ENCODE results near the gene PPIP5K1. TPM values are rescaled to one million over a fixed set of nuclear protein-coding genes. Genes with fewer than 3 reads are reported as not detected.
"Not testable (repeated sequence)": the region's sequence is repeated elsewhere in the genome, so short reads cannot be mapped to it uniquely, and the experiment has no call there.

PPIP5K1 gene
- polyA plus RNA-seq, 4 donors, result 12.8 to 40.0 (median 28.8) TPM

GRCh38 chr15:43547539-43547938 lies 42.5 kb downstream of the PPIP5K1 start:
- DNase-seq (ENCODE audit: low read depth in 4 of 4, low spot score in 2 of 4), result no peak

- no peak for DNase-seq (ENCODE audit: low read depth in 4 of 4, low spot score in 2 of 4)
Measured at GRCh38 chr15:43545426-43545825, 44.6 kb downstream of the PPIP5K1 start.

DNA sequence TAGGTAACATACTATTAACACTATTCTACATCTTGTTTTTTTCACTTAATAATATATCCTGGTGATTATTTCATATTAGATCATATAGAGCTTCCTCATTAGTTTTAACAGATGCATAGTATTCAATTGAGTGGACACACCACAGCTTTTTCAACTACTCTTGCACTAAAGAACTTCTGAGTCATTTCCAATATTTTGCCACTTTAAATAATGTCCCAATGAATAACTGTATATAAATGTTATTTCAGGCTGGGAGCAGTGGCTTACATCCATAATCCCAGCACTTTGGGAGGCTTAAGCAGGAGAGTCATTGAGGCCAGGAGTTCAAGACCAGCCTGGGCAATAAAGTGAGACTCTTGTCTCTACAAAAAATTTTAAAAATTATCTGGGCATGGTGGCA lies 45.7 kb downstream of the PPIP5K1 start:
- DNase-seq (ENCODE audit: low read depth in 4 of 4, low spot score in 2 of 4), result no peak

- no peak for DNase-seq (ENCODE audit: low read depth in 4 of 4, low spot score in 2 of 4)
Measured at GRCh38 chr15:43541785-43542184, 48.2 kb downstream of the PPIP5K1 start.

- no peak for DNase-seq (ENCODE audit: low read depth in 4 of 4, low spot score in 2 of 4)
Measured at GRCh38 chr15:43538091-43538490, 51.9 kb downstream of the PPIP5K1 start.

- no peak for DNase-seq (ENCODE audit: low read depth in 4 of 4, low spot score in 2 of 4)
Measured at GRCh38 chr15:43534897-43535296, 55.1 kb downstream of the PPIP5K1 start.

- not testable (repeated sequence) for DNase-seq (ENCODE audit: low read depth in 4 of 4, low spot score in 2 of 4)
Measured at GRCh38 chr15:43532826-43533225, 57.2 kb downstream of the PPIP5K1 start.

DNA sequence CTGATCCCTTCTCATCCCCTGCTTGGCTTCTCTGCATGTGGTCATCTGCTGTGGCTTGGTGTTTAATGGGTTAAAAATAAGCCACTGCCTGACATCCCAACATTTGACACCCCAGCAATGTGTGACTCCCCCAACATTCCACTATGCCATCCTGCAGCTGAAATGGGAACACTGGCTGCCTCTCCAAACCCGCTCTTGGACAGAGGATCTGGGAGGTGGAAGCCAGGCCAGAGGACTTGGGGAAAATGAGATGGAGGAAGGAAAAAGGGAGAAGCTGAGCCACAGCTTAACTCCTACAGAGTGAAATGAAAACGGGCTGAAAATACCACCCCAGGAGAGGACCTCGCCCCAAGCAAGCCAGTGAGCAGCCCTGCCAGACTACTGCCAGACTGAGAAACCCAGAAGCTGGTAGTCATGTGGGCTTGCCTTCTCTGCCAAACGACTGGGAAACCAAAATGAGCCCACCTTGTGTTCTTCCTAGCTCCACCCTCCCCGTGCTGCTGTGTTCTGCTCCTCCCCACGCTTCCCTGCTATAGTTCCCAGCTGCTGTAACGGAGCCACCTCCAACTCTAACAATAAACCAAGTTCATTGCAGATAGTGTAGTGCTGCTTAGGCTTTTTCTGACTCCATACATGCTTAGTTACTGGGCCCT lies 58.9 kb downstream of the PPIP5K1 start:
- no peak for DNase-seq (ENCODE audit: low read depth in 4 of 4, low spot score in 2 of 4)

- no peak for DNase-seq (ENCODE audit: low read depth in 4 of 4, low spot score in 2 of 4)
Measured at GRCh38 chr15:43529587-43530345, 60.2 kb downstream of the PPIP5K1 start.

- no peak for DNase-seq (ENCODE audit: low read depth in 4 of 4, low spot score in 2 of 4)
Measured at GRCh38 chr15:43529141-43529540, 60.9 kb downstream of the PPIP5K1 start.

DNA sequence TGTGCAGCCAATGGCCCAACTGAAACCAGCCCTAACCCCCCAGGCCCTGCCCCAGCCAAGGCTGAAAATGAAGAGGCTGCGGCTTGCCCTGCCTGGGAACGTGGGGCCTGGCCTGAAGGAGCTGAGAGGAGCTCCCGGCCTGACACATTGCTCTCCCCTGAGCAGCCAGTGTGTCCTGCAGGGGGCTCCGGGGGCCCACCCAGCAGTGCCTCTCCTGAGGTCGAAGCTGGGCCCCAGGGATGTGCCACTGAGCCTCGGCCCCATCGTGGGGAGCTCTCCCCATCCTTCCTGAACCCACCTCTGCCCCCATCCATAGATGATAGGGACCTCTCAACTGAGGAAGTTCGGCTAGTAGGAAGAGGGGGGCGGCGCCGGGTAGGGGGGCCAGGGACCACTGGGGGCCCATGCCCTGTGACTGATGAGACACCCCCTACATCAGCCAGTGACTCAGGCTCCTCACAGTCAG lies 61.4 kb downstream of the PPIP5K1 start:
- no peak for DNase-seq (ENCODE audit: low read depth in 4 of 4, low spot score in 2 of 4)

DNA sequence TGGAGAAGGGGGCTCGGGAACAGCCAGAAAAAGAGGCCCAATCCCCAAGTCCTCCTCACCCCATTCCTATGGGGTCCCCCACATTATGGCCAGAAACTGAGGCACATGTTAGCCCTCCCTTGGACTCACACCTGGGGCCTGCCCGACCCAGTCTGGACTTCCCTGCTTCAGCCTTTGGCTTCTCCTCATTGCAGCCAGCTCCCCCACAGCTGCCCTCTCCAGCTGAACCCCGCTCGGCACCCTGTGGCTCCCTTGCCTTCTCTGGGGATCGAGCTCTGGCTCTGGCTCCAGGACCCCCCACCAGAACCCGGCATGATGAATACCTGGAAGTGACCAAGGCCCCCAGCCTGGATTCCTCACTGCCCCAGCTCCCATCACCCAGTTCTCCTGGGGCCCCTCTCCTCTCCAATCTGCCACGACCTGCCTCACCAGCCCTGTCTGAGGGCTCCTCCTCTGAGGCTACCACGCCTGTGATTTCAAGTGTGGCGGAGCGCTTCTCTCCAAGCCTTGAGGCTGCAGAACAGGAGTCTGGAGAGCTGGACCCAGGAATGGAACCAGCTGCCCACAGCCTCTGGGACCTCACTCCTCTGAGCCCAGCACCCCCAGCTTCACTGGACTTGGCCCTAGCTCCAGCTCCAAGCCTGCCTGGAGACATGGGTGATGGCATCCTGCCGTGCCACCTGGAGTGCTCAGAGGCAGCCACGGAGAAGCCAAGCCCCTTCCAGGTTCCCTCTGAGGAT lies 62.0 kb downstream of the PPIP5K1 start:
- DNase-seq (ENCODE audit: low read depth in 4 of 4, low spot score in 2 of 4), result no peak

DNA sequence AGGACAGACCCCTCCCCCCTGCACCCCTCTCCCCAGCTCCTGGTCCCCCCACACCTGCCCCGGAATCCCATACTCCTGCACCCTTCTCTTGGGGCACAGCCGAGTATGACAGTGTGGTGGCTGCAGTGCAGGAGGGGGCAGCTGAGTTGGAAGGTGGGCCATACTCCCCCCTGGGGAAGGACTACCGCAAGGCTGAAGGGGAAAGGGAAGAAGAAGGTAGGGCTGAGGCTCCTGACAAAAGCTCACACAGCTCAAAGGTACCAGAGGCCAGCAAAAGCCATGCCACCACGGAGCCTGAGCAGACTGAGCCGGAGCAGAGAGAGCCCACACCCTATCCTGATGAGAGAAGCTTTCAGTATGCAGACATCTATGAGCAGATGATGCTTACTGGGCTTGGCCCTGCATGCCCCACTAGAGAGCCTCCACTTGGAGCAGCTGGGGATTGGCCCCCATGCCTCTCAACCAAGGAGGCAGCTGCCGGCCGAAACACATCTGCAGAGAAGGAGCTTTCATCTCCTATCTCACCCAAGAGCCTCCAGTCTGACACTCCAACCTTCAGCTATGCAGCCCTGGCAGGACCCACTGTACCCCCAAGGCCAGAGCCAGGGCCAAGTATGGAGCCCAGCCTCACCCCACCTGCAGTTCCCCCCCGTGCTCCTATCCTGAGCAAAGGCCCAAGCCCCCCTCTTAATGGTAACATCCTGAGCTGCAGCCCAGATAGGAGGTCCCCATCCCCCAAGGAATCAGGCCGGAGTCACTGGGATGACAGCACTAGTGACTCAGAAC lies 62.8 kb downstream of the PPIP5K1 start:
- no peak for DNase-seq (ENCODE audit: low read depth in 4 of 4, low spot score in 2 of 4)

- no peak for DNase-seq (ENCODE audit: low read depth in 4 of 4, low spot score in 2 of 4)
Measured at GRCh38 chr15:43526261-43526930, 63.6 kb downstream of the PPIP5K1 start.

GRCh38 chr15:43525131-43525530 lies 64.9 kb downstream of the PPIP5K1 start:
- DNase-seq (ENCODE audit: low read depth in 4 of 4, low spot score in 2 of 4), result no peak

GRCh38 chr15:43524254-43524845 lies 65.7 kb downstream of the PPIP5K1 start:
- DNase-seq (ENCODE audit: low read depth in 4 of 4, low spot score in 2 of 4), result no peak

DNA sequence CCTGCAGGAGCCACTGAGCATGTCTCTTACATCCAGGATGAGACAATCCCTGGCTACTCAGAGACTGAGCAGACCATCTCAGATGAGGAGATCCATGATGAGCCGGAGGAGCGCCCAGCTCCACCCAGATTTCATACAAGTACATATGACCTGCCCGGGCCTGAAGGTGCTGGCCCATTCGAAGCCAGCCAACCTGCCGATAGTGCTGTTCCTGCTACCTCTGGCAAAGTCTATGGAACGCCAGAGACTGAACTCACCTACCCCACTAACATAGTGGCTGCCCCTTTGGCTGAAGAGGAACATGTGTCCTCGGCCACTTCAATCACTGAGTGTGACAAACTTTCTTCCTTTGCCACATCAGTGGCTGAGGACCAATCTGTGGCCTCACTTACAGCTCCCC lies 66.4 kb downstream of the PPIP5K1 start:
- DNase-seq (ENCODE audit: low read depth in 4 of 4, low spot score in 2 of 4), result no peak

GRCh38 chr15:43522247-43522646 lies 67.8 kb downstream of the PPIP5K1 start:
- no peak for DNase-seq (ENCODE audit: low read depth in 4 of 4, low spot score in 2 of 4)

DNA sequence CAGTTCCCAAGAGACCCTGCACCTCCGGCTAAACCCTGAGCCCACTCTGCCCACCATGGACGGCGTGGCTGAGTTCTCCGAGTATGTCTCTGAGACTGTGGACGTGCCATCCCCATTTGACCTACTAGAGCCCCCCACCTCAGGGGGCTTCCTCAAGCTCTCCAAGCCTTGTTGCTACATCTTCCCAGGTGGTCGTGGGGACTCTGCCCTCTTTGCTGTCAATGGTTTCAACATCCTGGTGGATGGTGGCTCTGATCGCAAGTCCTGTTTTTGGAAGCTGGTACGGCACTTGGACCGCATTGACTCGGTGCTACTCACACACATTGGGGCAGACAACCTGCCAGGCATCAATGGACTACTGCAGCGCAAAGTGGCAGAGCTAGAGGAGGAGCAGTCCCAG lies 68.6 kb downstream of the PPIP5K1 start:
- DNase-seq (ENCODE audit: low read depth in 4 of 4, low spot score in 2 of 4), result no peak

DNA sequence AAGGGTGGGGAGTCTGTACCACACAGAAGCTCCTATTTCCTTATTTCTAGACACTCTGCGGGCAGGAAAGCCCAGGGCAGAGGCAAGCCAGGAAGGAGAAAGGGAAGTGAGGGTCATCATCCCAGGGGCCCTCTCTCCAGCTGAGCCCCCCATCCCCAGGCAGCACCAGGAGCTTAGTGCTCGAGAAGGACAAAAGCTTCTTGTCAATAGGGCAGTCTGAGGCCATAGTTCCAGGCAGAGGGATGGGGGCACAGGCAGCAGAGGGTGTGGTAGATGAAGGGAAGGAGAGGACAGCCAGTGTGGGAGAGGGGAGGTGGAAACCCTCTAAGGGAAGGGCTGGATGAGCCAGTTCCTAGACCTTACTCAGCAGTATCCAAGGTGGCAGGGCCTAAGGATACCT lies 69.9 kb downstream of the PPIP5K1 start:
- no peak for DNase-seq (ENCODE audit: low read depth in 4 of 4, low spot score in 2 of 4)

Measured in left renal cortex interstitium (tissue), 4 donors.